ENCODE results near the gene GCNT4. TPM values are rescaled to one million over a fixed set of nuclear protein-coding genes. Genes with fewer than 3 reads are reported as not detected.

Gene GCNT4
- polyA plus RNA-seq, 1 of the 3 experiments (the other 2 are of a cell fraction) = 0.02 TPM

- H3K27me3 ChIP-seq (ENCODE audit: insufficient read depth) = no peaks in the 10 kb centered on the region
- ChIA-PET CTCF (no interaction called here), POLR2A (no interaction called here)
- TF ChIP-seq POLR2AphosphoS5 (IDR thresholded peaks at IDR 0.05; ENCODE audit: low read depth, low read length) = no peak
- TF ChIP-seq USF1 (IDR thresholded peaks at IDR 0.05; ENCODE audit: borderline replicate concordance, low read depth) = no peak
- TF ChIP-seq PBX3 (IDR thresholded peaks at IDR 0.05) = no peak
- TF ChIP-seq CTCF (IDR thresholded peaks at IDR 0.05) = no peak
- no peak for TF ChIP-seq EZH2phosphoT487 (IDR thresholded peaks at IDR 0.05; ENCODE audit: borderline replicate concordance, low read depth)
- no peak for TF ChIP-seq TCF12 (IDR thresholded peaks at IDR 0.05)
- TF ChIP-seq FOSL2 (IDR thresholded peaks at IDR 0.05; ENCODE audit: borderline replicate concordance, low read depth) = no peak
- TF ChIP-seq NFIC (IDR thresholded peaks at IDR 0.05; ENCODE audit: borderline replicate concordance) = no peak
- no peak for TF ChIP-seq YY1 (IDR thresholded peaks at IDR 0.05; ENCODE audit: low read depth)
- no peak for TF ChIP-seq IRF3 (IDR thresholded peaks at IDR 0.05; ENCODE audit: low read depth, low read length)
- no peaks in the 10 kb centered on the region for H3K4me1 ChIP-seq (ENCODE audit: control insufficient read depth in 1 of 2, insufficient read depth in 2 of 2, low read depth in 1 of 2, low read length in 1 of 2)
- no peaks in the 10 kb centered on the region for H3F3A ChIP-seq (replicated peaks; ENCODE audit: insufficient read depth)
- no peaks in the 10 kb centered on the region for H3K36me3 ChIP-seq (replicated peaks in 1 of 2; ENCODE audit: control insufficient read depth in 1 of 2, insufficient read depth in 2 of 2, low read length in 1 of 2)
- no peak overlapping the region for H3K4me2 ChIP-seq
- H3K79me2 ChIP-seq (ENCODE audit: insufficient read depth) = no peaks in the 10 kb centered on the region
- no peak overlapping the region for H3K9ac ChIP-seq
- H2AFZ ChIP-seq (ENCODE audit: low read depth) = no peak overlapping the region
- H3K9me3 ChIP-seq = no peaks in the 10 kb centered on the region; the same call in 1 of the 2 replicates
- DNase-seq = no peak
- H3K27ac ChIP-seq (ENCODE audit: low read depth in 2 of 2, low read length in 1 of 2) = no peak overlapping the region
- no peaks in the 10 kb centered on the region for H3K9me2 ChIP-seq
- no peaks in the 10 kb centered on the region for H4K20me1 ChIP-seq (ENCODE audit: insufficient read depth)
- no peak overlapping the region for H3K4me3 ChIP-seq (ENCODE audit: low read depth in 2 of 2, low read length in 1 of 2)
- WGBS (ENCODE audit: low lambda C conversion rate) = 35% methylated on average over 1 of the region's 1 CpG
Observed at GRCh38 chr5:75005561-75005960, 46.8 kb downstream of the GCNT4 start.

Small RNAs within 50 kb of the gene (small RNA-seq; reads per million reads assigned to genes)
- 0 reads per million in 7 experiments for gene AC093259.1

Other genes with a start within 250 kb of the GCNT4 start
- 2.6 and 3.3 TPM in 2 replicates for gene FAM169A, start 186.2 kb downstream of the GCNT4 start, polyA plus RNA-seq (2012; rRNA removed)
- gene ANKRD31, start 184.3 kb upstream of the GCNT4 start, polyA plus RNA-seq (2012; rRNA removed) = 0.05 and 0.06 TPM in 2 replicates